GM21447 (cell line): ENCODE results near the gene MTERF2.
A peak's percentile ranks its signal among the peaks of the same experiment; 100 is the strongest.

Experiments
- ATAC-seq: cut with Tn5 transposase; IDR thresholded peaks from one replicate; pipeline ENCODE4 v1.9.1; 2021; ENCODE audit not compliant: unreplicated experiment

Gene MTERF2

DNA sequence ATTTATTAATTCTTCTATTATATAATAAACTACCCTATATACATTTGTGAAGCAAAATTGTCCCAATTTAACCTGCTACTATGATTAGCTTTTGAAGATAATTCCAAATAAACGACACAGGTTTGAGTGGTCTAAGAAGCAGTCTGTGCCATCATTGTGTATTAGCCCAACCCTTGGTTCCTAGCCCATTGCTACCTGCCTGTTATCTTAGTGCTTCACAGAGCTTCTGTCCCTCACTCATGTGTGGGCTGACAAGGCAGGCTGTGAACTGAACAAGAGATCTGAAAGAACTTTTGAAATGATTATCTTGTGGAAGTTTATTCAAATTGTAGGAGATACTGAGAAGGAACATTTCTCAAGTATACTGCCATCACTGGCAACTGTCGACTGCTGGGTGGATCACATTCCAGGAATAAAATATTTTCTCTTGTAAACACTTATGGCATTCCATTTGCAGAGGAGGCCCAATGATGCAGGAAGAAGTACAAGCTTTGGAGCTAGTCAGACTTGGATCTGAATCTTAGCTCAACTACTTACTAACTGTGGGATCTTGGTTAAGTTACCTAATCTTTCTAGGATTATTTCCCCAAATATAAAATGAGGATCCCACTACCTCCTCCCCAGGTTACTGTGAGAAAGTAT is 7.8 kb upstream of the MTERF2 start:
- no peak for ATAC-seq

DNA sequence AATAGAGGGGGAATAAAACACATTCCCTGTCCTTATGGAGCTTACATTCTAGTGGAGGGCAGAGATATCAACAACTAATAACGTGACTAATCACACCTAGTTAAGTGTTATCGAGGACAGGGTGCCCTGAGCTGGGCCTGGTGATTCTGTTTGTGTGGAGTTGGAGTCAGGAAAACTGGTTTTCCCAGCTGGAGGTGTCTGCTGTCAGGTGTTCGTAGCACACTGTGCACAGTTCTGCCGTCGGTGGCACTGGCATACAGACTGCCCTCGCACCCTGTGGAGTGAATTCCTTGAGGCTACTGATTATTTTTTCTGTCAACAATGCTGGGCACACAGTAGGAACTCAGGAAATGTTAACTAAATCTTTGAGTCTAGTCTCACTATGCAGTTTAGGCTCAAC is 900 bp upstream of the MTERF2 start:
- no peak for ATAC-seq

DNA sequence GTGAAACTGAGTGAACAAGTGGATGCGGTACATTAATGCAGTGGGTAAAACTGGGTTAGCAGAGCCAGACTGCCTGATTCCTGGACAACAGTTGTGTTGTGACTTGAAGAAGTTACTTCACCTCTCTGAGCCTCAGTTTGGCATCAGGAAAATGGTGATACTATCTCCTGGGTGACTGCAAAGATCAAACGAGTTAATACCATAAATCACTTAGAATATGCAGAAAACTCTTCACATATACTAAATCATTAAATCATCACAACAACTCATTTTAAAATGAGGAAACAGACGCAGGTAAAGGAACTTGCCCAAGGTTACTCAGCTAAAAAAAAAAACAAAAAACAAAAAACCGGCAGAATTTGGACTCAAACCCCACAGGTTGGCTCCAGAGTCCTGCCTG is 811 bp downstream of the MTERF2 start:
- ATAC-seq: no peak

DNA sequence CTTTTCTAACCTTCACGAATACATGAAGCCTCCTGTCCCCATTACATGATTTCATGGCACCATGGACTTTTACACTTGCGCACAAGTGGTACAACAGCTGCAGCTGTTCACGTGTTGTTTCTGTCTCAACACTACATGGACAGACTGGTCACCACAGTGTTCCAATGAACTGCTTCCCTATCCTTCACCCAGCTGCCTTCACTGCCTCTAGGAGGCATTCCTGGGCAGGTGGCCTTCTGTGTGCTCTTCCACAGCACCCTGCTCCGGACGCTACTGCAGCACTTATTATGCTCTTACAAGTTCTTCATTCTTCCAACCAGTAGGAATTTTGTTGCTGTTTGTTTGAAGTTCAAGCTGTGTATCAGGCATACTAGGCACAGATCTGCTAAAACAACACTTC is 1.5 kb downstream of the MTERF2 start:
- ATAC-seq: no peak

DNA sequence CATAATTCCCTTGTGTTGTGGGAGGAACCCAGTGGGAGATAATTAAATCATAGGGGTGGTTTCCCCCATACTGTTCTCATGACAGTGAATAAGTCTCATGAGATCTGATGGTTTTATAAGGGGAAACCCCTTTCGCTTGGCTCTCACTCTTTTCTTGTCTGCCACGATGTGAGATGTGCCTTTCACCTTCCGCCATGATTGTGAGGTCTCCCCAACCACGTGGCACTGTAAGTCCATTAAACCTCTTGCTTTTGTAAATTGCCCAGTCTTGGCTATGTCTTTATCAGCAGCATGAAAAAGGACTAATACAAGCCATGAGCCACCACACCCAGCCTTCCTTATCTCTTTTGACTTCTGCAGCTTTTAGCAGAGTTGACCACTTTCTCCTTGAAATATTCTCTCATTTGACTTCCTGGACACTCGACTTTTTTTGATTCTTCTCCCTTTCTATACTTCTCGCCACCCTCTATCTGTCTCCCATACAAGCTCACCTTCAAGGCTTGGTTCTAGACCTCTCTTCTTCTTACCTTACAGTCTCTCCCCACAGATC is 2.3 kb downstream of the MTERF2 start:
- ATAC-seq: no peak

DNA sequence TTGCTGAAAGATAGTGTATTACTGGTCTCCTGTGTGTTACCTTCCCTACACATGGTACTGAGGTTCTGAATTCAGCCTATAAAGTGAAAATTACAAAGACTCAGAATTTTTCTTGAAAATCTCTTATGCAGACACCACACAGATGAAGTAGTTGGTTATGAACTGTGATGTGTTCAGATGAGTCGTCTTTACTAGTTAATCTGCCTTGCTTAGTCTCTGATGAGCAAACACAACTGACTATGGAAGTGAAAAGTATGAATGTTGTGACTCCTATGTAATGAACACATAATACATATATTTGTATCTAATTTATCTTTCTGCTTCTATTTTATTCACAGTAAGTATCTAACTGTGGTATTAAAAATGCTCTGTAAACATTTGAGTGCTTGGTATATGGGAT is 4.7 kb downstream of the MTERF2 start:
- ATAC-seq: no peak

DNA sequence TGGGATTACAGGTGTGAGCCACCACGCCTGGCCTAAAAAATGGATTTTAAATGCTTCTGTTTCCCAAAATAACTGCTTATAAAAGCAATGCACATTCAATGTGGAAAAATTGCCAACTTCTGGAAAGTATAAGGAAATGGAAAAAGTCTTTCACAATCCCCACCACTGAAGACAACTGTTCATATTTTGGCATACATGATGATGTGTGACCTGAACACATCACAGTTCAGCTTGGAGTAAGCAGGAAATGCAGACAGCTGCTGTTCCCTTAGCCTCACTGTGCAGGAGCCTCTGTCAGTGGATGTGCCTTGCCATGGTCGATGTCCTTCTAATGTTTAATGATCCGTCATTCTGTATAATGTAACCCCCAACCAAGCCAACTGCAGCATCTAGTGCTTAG is 5.2 kb downstream of the MTERF2 start:
- no peak for ATAC-seq

DNA sequence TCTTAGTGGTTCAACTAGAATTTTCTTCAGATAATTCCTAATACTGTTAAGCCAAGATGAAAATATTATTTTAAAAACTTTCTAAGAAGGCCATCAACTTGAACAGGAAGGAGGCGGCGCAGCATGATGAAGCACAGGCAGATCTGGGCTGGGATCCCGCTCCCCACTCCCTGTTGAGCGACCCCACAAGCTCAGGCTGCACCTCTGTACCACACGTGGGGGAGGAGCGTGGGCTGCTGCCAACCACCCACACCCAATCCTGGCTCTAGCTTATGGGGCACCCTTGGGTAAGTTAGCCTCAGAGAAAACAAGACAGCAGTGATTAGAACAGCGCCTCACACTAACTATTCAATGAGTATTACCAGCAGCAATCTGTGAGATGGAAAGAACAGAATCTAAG is 6.0 kb downstream of the MTERF2 start:
- ATAC-seq: no peak

DNA sequence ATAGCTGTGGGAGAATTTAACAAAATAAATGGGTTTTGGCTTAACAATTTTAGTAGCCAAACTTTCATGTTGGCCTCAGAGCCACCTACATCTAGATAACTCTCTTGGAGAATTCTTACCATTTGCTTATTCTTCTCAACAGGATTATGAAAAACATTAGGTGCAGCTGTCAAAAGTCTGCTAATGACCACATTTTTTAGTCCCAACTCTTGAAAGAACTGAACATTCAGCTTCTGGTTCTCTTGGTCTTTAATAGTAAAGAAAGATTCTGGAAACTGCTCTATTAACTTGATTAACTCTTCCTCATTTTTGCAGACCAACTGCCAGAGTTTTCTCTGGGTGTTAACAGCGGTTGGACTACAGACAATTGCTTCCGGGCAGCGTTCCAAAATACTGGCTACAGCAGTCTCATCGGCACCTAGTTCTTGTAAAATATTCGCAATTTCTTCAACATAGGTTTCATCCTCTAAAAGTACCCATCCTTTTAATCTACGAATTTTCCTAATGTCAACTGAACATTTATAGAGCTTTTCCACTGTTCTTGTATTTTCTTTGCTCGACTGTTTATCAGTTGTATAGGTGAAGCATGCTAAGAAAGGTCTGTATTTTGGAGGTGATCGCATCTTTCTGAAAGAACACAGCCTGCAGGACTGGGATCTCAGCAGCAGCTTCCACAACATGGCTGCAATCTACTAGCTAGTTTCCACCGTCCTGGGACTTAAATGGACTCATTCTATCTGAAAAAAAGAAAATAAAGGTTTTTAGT is 8.7 kb downstream of the MTERF2 start:
- ATAC-seq: no peak

DNA sequence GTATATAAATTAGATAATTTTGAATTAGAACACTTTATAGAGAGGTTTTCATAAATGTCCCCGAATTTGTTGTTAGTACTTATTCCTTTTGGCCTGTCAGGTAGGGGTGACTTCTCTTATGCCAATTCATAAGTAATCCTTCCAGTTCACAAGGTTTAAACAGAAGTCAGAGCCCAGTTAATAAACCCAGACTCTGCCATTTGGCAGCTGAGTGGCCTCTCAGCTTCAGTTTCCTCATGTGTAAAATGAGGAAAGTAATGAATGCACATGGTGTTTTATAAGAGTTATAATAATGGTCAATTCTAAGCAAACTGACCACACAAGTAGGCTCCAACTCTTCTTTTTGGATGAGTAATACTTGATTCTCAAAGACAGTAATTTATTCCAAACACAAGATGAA is 10.3 kb downstream of the MTERF2 start:
- ATAC-seq: no peak

DNA sequence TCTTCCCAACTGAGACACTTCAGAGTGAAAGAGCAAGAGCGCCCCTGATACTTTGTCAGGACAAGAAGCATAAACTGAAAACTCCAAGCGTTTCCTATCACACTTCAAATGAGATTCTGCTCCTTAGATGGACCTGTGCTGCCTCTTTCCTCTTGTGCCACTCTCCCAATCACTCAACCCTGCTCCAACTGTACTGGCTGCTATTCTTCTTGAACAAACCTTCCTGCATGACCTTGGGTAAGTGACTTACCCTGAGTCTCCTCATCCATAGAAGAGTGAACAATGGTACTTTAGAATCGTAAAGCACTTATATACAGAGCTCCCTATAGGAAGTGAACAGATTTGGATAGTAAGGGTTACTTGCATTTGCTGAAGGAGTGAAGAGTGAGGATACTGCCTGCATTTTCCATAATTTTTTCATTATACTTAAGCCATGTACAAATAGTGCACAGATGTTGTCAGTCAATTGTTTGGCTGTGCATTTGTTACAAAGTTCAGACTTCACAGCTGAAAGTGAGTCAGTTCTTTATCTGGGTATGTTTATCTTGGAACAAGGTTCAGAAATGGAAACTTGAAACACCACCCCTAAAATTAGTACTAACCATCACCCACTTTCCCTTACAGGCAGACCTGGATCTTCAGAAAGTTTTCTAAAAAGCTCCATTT is 10.8 kb downstream of the MTERF2 start:
- ATAC-seq: no peak

DNA sequence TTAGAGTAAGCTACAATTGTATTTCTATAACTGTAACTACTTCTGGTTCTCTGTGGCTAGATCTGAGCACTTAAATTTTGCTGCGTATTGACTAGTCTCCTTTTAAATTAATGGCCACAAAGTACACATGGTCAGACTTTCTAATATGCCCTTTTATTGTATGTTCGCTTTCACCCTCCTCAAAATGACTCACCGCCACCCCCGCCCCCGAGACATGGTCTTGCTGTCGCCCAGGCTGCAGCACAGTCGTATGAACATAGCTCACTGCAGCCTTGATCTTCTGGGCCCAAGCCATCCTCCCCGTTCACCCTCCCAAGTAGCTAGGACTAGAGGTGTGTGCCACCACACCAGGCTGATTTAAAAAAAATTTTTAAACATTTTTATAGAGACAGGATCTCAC is 11.8 kb downstream of the MTERF2 start:
- ATAC-seq: no peak

DNA sequence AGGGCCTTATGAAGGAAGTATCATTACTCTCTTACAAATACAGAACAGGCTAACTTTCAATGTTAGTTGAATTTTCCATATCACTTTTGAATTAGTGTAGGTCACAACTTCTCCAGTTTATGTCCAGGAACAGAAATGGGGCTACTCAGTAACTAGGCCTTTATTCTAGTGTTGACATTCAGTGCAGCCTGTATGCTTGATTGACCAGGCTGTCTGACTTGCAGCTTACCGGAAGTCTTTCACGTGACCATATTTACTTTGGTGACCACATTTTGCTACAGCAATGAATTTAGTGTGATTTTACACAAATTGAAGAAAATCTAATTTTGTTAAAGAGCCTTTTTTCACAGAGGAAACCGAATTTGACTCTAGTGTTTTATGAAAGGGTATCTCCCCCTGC is 12.4 kb downstream of the MTERF2 start:
- peak; percentile 71 for ATAC-seq

DNA sequence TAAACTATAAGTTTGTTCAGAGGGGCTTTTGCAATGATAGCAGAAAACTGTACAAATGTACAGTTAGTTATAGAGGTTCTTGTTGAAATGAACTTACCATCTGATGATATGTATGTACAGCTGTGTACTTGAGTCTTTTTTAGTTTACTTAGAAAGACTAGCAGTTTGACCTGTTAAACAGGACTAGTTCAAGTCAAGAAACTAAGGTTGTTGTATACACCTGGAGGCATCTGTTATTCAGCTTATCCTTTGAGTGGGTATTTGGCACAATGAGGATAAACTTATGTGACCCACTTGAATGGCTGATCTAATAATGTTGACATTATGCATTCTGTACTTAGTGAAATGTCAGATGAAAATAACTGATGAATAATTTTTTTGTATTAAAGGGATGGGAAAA is 13.4 kb downstream of the MTERF2 start:
- no peak for ATAC-seq

DNA sequence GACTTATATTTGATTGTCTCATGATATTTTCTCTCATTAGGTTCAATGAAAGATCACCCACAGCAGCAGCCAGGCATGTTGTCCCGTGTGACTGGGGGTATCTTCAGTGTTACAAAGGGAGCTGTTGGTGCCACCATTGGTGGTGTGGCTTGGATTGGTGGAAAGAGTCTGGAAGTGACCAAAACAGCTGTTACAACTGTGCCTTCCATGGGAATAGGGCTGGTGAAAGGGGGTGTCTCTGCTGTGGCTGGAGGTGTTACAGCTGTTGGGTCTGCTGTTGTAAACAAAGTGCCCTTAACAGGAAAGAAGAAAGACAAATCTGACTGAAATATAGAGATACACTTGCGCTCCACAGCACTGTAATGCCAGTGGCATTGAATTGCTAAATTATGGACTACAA is 15.9 kb downstream of the MTERF2 start:
- ATAC-seq: no peak

DNA sequence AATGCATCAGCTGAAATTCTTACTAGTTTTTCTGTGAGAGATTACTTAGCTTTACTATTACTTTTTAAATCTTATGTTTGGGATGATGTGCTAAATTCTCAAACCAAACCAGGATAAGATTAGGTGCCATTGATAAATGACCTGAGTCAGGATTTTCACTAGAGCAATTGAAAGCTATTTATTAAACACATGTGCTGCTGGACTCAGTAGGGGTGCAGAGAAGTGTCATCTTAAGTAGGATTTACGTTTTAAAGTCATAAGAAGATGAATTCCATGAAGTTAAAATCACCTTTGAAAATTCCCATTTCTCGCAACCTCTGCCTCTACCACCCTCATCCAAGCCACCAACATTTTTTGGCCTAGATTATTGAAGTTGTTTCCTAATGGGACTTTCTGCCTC is 22.4 kb downstream of the MTERF2 start:
- no peak for ATAC-seq

DNA sequence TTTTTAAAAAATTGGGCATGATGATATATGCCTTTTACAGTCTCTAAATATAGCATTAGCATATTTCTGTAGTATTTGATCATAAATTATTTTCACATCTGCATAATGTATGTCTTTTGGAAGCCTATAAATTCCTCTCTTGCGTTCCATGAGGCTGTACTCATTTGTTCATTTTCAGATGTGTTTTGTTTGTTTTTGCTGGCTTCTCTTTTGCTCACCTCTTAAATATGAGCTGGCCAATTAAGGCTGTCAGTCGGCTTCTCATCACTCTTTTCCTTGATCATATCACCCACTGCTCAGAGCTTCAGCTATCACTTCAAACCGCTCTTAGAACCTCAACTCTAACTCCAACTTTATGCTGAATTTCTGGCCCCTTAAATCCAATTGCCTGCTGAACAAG is 24.7 kb downstream of the MTERF2 start:
- no peak for ATAC-seq

DNA sequence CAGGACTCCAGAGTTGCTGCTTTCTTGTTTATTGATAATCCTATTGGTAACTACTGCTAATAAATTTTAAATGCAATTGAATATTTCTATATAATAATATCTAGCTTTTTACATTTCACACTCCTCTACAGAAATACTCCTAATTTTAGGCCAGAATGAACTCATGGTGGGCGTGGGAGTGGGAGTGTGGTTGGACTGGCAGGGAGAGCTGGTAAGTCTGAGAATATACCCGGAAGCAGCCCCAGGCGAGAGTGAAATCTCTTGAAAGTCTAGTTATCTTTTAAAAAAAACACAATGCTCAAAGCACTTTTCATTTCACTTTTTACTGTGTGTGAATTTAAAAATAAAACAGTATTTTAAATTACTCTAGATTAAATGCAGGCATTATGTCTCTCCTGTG is 26.5 kb downstream of the MTERF2 start:
- no peak for ATAC-seq

DNA sequence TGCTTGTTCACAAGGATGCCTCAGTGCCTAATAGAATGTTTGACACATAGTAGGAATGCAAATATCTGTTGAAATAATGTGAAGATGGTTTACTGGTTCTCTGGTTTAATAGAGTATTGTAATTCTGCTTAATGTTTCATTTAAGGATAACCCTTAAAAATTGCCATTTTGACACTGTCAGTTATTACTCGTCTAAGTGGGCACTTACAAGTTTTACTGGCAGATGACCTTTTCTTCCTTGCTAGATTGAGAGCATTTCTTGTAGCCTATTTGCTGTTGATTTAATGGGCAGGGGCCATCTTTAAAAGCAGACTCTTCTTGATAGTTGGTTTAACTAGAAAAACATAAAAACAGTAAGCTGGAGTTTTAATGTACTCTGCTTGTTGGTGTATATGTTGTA is 29.4 kb downstream of the MTERF2 start:
- no peak for ATAC-seq

DNA sequence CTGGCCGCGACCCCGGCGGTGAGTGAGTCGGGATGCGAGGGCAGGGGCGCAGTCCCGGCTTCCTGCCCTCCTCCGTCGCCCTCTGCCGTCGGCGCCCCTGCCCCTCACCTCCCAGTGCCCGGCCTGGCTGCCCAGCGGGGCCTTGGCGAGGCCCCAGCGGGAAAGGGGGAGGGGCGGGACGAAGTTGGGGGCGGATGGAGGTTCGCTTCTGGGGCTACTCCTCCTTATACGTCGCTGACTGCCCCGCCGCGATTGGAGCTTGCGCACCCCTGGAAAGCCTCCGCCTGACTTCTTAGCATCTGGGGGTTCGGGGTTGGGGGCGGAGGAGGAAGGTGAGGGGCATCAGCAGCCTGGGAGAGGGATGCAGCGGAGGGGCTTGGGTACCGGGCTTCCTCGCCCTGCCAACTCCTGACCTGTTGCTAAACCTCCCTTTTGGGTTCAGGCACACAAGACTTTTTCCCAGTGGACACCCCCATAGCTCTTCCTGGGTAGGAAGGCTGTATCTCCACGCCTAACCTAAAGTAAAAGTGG is 30.8 kb downstream of the MTERF2 start:
- ATAC-seq: peak; percentile 39

DNA sequence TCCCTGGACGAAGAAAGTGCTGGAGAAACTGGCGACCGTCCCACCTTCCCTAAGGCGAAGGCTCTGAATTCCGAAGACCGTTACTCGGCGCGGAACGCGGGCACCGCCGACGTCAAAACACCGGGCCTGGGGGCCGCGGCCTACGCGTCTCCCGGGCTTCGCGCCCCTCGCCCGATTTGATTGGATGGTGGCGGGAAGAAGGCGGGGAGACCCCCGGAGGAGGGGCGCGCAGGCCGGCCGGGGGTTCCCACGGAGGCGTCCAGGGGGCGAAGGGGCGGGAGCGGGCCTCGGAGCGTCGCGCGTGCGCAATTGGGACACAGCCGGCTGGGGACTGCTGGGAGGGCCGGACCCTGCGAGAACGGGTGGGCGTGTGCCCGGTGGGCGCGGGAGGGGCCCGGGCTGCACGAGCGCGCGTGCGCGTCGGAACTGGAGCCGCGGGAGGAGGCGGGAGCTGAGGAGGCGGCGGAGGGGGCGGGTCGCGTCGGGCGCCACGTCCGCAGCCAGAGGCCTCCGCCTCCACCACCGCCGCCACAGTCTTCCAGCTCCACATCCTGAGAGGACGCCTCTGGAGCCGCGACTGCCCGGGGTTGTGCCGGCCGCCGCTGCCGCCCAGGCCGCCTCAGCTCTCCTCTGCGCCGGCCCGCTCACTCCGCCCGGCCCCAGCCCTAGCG is 31.4 kb downstream of the MTERF2 start, which contains the start of gene TMEM263:
Gene TMEM263 (plus strand): TSS at position 531 of the 671 bp plus-strand sequence. CDS start 11,210 bp downstream, outside the sequence.
- ATAC-seq: peak; percentile 65
